Ramos (cell line): Measurements from ENCODE around the gene NOC2L.

Source experiments
- in situ Hi-C: fragments of 300-500 bp; cut with MboI; formaldehyde crosslinking; loops from one replicate; pipeline ENCODE4 v1.14.3; 2022; ENCODE audit warnings: low sequenced_read_pairs; ENCODE audit not compliant: unreplicated experiment

NOC2L gene

GRCh38 chr1:958823-959730 is at the start of gene NOC2L:
Gene NOC2L, minus strand, starts transcription at chr1:959256. Its CDS starts 16 bp downstream, at chr1:959240.
- in situ Hi-C loops, result no loop called here

GRCh38 chr1:1006305-1007159 is 47.5 kb upstream of the NOC2L start:
- in situ Hi-C loops, result no loop called here

- in situ Hi-C loops, result no loop called here
Measured at GRCh38 chr1:1005774-1006304, 46.8 kb upstream of the NOC2L start.

GRCh38 chr1:1004780-1005697 is 46.0 kb upstream of the NOC2L start:
- in situ Hi-C loops, result no loop called here

GRCh38 chr1:1004420-1004779 is 45.3 kb upstream of the NOC2L start:
- in situ Hi-C loops, result no loop called here

GRCh38 chr1:1003618-1004419 is 44.8 kb upstream of the NOC2L start:
- in situ Hi-C loops, result no loop called here

- in situ Hi-C loops, result no loop called here
Measured at GRCh38 chr1:1001057-1001783, 42.2 kb upstream of the NOC2L start.

- in situ Hi-C loops, result no loop called here
Measured at GRCh38 chr1:1000357-1001056, 41.5 kb upstream of the NOC2L start.

GRCh38 chr1:999725-1000356 is 40.8 kb upstream of the NOC2L start, which contains the start of gene HES4:
Gene HES4, minus strand, starts transcription at chr1:1000097. Its CDS starts 124 bp downstream, at chr1:999973.
- in situ Hi-C loops, result no loop called here

- in situ Hi-C loops, result no loop called here
Measured at GRCh38 chr1:998995-999724, 40.1 kb upstream of the NOC2L start.

GRCh38 chr1:998745-998994 is 39.6 kb upstream of the NOC2L start:
- in situ Hi-C loops, result no loop called here

- in situ Hi-C loops, result no loop called here
Measured at GRCh38 chr1:997993-998744, 39.1 kb upstream of the NOC2L start.

GRCh38 chr1:997713-997992 is 38.6 kb upstream of the NOC2L start:
- in situ Hi-C loops, result no loop called here

- in situ Hi-C loops, result no loop called here
Measured at GRCh38 chr1:996851-997712, 38.0 kb upstream of the NOC2L start.
